CD4-positive, alpha-beta T cell treated with Interleukin-21 for 1 hour (primary cell): ENCODE data around the gene OR2S2.

Experiments
- DNase-seq: peaks from one replicate; pipeline ENCODE4 v3.0.0-alpha.2; 2020

OR2S2 gene

GRCh38 chr9:35907711-35908503 is 50.0 kb downstream of the OR2S2 start:
- DNase-seq, result no peak
